Body of pancreas (tissue), 4 donors: ENCODE results near the gene LACTB. TPM values are rescaled to one million over a fixed set of nuclear protein-coding genes. Genes with fewer than 3 reads are reported as not detected.

Experiments
- ATAC-seq: fragments of 150-250 bp; one replicate; pipeline ENCODE4 v1.9.1; 2016
- DNase-seq, 4 donors: peaks; one replicate each; pipeline ENCODE4 v3.0.0-alpha.2; 2019
- H3K27ac ChIP-seq, 4 donors: fragments of 200-600 bp; sonication (generic); 1 replicate in 3 of 4; 2 replicates in 1 of 4; pipeline versions ENCODE4 v1.5.1 to v1.6.1; 2016 to 2019; ENCODE audit warnings: mild to moderate bottlenecking in 1 of 4, mixed read lengths in 1 of 4, moderate library complexity in 1 of 4
- H3K27me3 ChIP-seq, 2 donors: fragments of 200-600 bp; sonication (generic); one replicate each; pipeline ENCODE4 v1.6.0; 2016; ENCODE audit warnings: mild to moderate bottlenecking in 1 of 2
- H3K36me3 ChIP-seq, 2 donors: fragments of 200-600 bp; sonication (generic); replicated peaks in 1 of 2; 2 replicates each; pipeline ENCODE4 v1.5.1; 2016; ENCODE audit warnings: low read depth in 2 of 2; ENCODE audit not compliant: insufficient read depth in 1 of 2
- H3K4me1 ChIP-seq: fragments of 200-600 bp; sonication (generic); one replicate; pipeline ENCODE4 v1.6.0; 2016
- H3K4me3 ChIP-seq, 2 donors: fragments of 200-600 bp; sonication (generic); 1 replicate in 1 of 2; 2 replicates in 1 of 2; pipeline ENCODE4 v1.5.1; 2016 to 2019
- H3K9me3 ChIP-seq, 3 donors: fragments of 200-600 bp; sonication (generic); 1 replicate in 2 of 3; 2 replicates in 1 of 3; pipeline ENCODE4 v1.5.1; 2016
- POLR2A ChIP-seq, 3 donors: fragments of 450-650 bp; IDR thresholded peaks; one replicate each; pipeline ENCODE4 v1.6.1; 2016; ENCODE audit warnings: antibody characterized with exemption in 3 of 3, mild to moderate bottlenecking in 2 of 3
- WGBS, 2 donors: methylation state at CpG; one replicate each; pipeline ENCODE4 v1.1.5; 2017; 5-methylcytosine and 5-hydroxymethylcytosine counted together
- intact Hi-C: fragments of 100-400 bp; cut with DNase I; formaldehyde crosslinking; loops from one replicate; pipeline ENCODE4 v1.15.1; 2023
- total RNA-seq, 2 donors: library from RNA; depleted of rRNA; stranded (reverse); fragments of >200 nt; gene quantifications; one replicate each; pipeline ENCODE4 v1.1.0, GENCODE V29; 2016
- TF ChIP-seq, protein P1 (sequence below), 7 experiments: fragments of 450-650 bp in 4 of 7; fragments of 200-600 bp in 3 of 7; sonication (generic) in 3 of 7; IDR thresholded peaks; one replicate each; pipeline ENCODE4 v1.5.1; 2016 to 2019; ENCODE audit warnings: antibody characterized with exemption in 7 of 7

LACTB gene
- total RNA-seq, 2 donors from 2014 or later = 7.6 to 8.6 TPM

DNA sequence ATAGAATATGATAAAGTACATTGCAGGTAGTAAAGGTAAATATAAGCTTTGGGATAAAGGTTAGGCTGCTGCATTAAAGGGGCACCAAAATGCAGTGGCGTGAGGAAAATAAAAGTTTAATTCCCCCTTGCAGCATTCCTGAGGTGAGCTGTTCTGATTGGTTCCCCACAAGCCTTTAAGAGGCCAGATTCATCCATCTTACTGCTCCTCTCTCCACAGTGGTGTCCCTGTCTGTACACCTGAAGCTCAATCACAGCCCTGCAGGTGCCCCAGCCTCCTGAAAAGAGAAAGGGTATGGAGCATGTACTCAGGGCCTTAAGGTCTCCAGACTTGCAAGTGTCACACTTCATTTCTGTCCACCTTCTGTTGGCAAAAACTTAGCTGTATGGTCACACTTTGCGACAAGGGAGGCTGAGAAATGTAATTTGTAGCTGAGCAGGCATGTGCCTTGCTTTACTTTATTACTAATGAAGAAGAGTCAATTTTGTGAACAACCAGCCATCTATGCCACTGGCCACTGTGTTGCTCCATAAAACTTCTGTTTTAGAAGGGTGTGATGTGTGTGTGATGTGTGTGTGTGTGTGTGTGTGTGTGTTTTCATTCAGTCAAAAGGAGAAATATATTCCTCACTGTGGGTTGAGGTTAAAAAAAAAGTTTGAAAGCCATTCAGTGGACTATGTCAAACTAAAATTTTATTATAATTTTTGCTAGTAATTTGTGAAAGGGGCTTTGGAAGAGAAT, 12.8 kb downstream of the LACTB start:
- DNase-seq = no peak
- Histone ChIP-seq H3K4me3 (no peak overlapping the region), H3K27ac (no peak overlapping the region), H3K4me1 (no peaks in the 10 kb centered on the region), H3K9me3 (no peaks in the 10 kb centered on the region), H3K36me3 (peaks cover 0 to 3% of the 10 kb centered on the region in 2 donors), H3K27me3 (no peaks in the 10 kb centered on the region)
- TF ChIP-seq, protein P1, sequence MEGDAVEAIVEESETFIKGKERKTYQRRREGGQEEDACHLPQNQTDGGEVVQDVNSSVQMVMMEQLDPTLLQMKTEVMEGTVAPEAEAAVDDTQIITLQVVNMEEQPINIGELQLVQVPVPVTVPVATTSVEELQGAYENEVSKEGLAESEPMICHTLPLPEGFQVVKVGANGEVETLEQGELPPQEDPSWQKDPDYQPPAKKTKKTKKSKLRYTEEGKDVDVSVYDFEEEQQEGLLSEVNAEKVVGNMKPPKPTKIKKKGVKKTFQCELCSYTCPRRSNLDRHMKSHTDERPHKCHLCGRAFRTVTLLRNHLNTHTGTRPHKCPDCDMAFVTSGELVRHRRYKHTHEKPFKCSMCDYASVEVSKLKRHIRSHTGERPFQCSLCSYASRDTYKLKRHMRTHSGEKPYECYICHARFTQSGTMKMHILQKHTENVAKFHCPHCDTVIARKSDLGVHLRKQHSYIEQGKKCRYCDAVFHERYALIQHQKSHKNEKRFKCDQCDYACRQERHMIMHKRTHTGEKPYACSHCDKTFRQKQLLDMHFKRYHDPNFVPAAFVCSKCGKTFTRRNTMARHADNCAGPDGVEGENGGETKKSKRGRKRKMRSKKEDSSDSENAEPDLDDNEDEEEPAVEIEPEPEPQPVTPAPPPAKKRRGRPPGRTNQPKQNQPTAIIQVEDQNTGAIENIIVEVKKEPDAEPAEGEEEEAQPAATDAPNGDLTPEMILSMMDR (IDR thresholded peaks at IDR 0.05) = no peak
- no peak for TF ChIP-seq POLR2A (IDR thresholded peaks at IDR 0.05)
- WGBS, 2 donors = 94% methylated on average over 2 of the region's 2 CpGs
- no peak for ATAC-seq
- intact Hi-C loops = no loop called here

DNA sequence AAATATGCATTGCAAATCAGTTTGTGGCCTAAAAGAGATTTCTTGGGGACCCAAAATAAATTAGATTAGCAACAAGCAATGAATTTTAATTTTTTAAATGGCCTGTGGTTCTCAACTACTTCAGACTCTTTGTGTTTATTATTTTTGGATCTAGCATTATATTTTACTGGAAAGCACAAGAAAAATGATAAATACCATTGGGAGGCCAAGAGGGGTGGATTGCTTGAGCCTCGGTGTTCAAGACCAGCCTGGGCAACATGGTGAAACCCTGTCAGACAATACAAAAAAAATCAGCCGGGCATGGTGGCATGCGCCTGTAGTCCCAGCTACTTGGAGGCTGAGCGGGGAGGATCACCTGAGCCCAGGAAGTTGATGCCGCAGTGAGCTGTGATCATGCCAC, 13.6 kb downstream of the LACTB start:
- DNase-seq (no peak), ATAC-seq (no peak)
- no peaks in the 10 kb centered on the region for H3K27me3 ChIP-seq
- intact Hi-C loops = no loop called here
- peaks cover 0 to 3% of the 10 kb centered on the region in 2 donors for H3K36me3 ChIP-seq
- H3K9me3 ChIP-seq = no peaks in the 10 kb centered on the region
- 97 to 99% methylated on average over 5 of the region's 5 CpGs for WGBS, 2 donors
- peak overlapping the region in 1 of 4 donors; percentile 51 for H3K27ac ChIP-seq
- no peak overlapping the region for H3K4me3 ChIP-seq
- TF ChIP-seq, protein P1 (IDR thresholded peaks at IDR 0.05) = no peak
- TF ChIP-seq POLR2A (IDR thresholded peaks at IDR 0.05) = no peak
- H3K4me1 ChIP-seq = no peaks in the 10 kb centered on the region

- Histone ChIP-seq H3K27ac (peak overlapping the region in 1 of 4 donors; percentile 51), H3K9me3 (no peaks in the 10 kb centered on the region), H3K4me1 (no peaks in the 10 kb centered on the region), H3K4me3 (no peak overlapping the region), H3K27me3 (no peaks in the 10 kb centered on the region), H3K36me3 (peaks cover 0 to 3% of the 10 kb centered on the region in 2 donors)
- ATAC-seq = no peak
- DNase-seq = no peak
- TF ChIP-seq, protein P1 (IDR thresholded peaks at IDR 0.05) = no peak
- TF ChIP-seq POLR2A (IDR thresholded peaks at IDR 0.05) = no peak
- WGBS, 2 donors = 71 to 77% methylated on average over 3 of the region's 3 CpGs
- intact Hi-C loops = no loop called here
Observed at GRCh38 chr15:63135804-63136203, 14.1 kb downstream of the LACTB start.

DNA sequence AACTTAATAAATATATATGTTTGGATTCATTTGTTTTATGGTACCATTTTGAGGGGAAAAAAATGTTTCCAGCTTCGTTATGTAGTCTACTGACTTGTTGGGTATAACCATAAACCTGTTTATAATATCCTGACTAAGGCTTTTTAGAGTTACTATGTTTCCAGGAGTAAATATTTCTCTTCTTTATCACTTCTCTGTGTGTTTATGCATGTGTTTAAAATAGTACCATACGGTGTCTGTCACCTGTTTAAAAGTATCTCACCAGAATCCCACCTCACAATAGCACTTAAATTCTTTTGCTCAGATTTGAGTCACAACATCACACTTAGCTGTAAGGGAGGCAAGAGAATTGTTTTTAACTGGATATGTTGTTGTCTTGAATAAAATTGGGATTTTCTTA, 15.1 kb downstream of the LACTB start:
- H3K27ac ChIP-seq = no peak overlapping the region
- whole genome bisulfite sequencing, 2 donors = 67 to 72% methylated on average over 2 of the region's 2 CpGs

More for the DNA sequence above, 15.1 kb downstream of the LACTB start:
- no peak for DNase-seq
- Histone ChIP-seq H3K27me3 (no peaks in the 10 kb centered on the region), H3K9me3 (no peaks in the 10 kb centered on the region), H3K36me3 (no peaks in the 10 kb centered on the region), H3K4me3 (no peak overlapping the region), H3K4me1 (no peaks in the 10 kb centered on the region)
- intact Hi-C loops = no loop called here
- no peak for ATAC-seq
- no peak for TF ChIP-seq POLR2A (IDR thresholded peaks at IDR 0.05)
- TF ChIP-seq, protein P1 (IDR thresholded peaks at IDR 0.05) = no peak
